Upper lobe of right lung (tissue), 1 donor: ENCODE data around the gene STX18. TPM values are rescaled to one million over a fixed set of nuclear protein-coding genes. Genes with fewer than 3 reads are reported as not detected.
"Not testable (repeated sequence)": the region's sequence is repeated elsewhere in the genome, so short reads cannot be mapped to it uniquely, and the experiment has no call there.

Experiments used
- ATAC-seq: fragments of 200-7000 bp; cut with Tn5 transposase; one replicate; pipeline ENCODE4 v1.9.1; 2020; ENCODE audit warnings: mild to moderate bottlenecking, moderate library complexity
- DNase-seq: peaks from one replicate; pipeline ENCODE4 v3.0.0-alpha.2; 2020
- H3K27ac ChIP-seq: fragments of 200-600 bp; one replicate; pipeline ENCODE4 v1.8.0; 2022
- H3K27me3 ChIP-seq: fragments of 200-600 bp; one replicate; pipeline ENCODE4 v1.8.0; 2022; ENCODE audit warnings: mild to moderate bottlenecking
- H3K36me3 ChIP-seq: fragments of 200-600 bp; one replicate; pipeline ENCODE4 v1.8.0; 2022
- H3K4me1 ChIP-seq: fragments of 200-600 bp; one replicate; pipeline ENCODE4 v1.8.0; 2022
- H3K4me3 ChIP-seq: fragments of 200-600 bp; one replicate; pipeline ENCODE4 v1.8.0; 2022; ENCODE audit warnings: mild to moderate bottlenecking
- H3K9me3 ChIP-seq: fragments of 200-600 bp; one replicate; pipeline ENCODE4 v1.8.0; 2022
- CTCF ChIP-seq: fragments of 200-600 bp; IDR thresholded peaks from one replicate; pipeline ENCODE4 v1.8.0; 2022; ENCODE audit warnings: antibody characterized with exemption
- intact Hi-C: fragments of 100-400 bp; cut with DNase I; formaldehyde crosslinking; loops from one replicate; pipeline ENCODE4 v1.11.0; 2022
- total RNA-seq: library from RNA; stranded (reverse); fragmentation: NEBNext Ultra II Directional; extraction: Animal tissue kit (Norgen Biotek cat#: 25700); gene quantifications from one replicate; pipeline ENCODE4 v1.2.1, GENCODE V29; 2021
- donor health status: DM: no; HTN: yes; CAD: no; lungs with severe emphysema.

Gene STX18
- total RNA-seq, 1 donor from 2014 or later: 22.1 TPM

- no peak for TF ChIP-seq CTCF
- Histone ChIP-seq H3K4me3 (no peak overlapping the region), H3K4me1 (no peaks in the 10 kb centered on the region), H3K27me3 (no peaks in the 10 kb centered on the region), H3K9me3 (no peaks in the 10 kb centered on the region), H3K36me3 (peaks cover 58% of the 10 kb centered on the region), H3K27ac (no peak overlapping the region)
- ATAC-seq: no peak
- intact Hi-C loops: no loop called here
- DNase-seq: no peak
These were observed 118.9 kb downstream of the STX18 start for GRCh38 chr4:4422856-4423499.

- H3K4me1 ChIP-seq, intact Hi-C loops, H3K9me3 ChIP-seq, DNase-seq, H3K4me3 ChIP-seq, ATAC-seq, H3K27ac ChIP-seq, H3K27me3 ChIP-seq: not testable (repeated sequence)
- H3K36me3 ChIP-seq: peaks cover 57% of the 10 kb centered on the region
These were observed 119.7 kb downstream of the STX18 start for GRCh38 chr4:4422117-4422516.

GRCh38 chr4:4421356-4421755 is 120.5 kb downstream of the STX18 start:
- no peak for ATAC-seq
- Histone ChIP-seq H3K4me3 (no peak overlapping the region), H3K27me3 (no peaks in the 10 kb centered on the region), H3K9me3 (no peaks in the 10 kb centered on the region), H3K27ac (no peak overlapping the region), H3K36me3 (peaks cover 57% of the 10 kb centered on the region), H3K4me1 (no peaks in the 10 kb centered on the region)
- TF ChIP-seq CTCF: no peak
- DNase-seq: no peak
- intact Hi-C loops: no loop called here

- H3K36me3 ChIP-seq: peaks cover 57% of the 10 kb centered on the region
- intact Hi-C loops: no loop called here
- H3K27ac ChIP-seq: no peak overlapping the region
These were observed 121.4 kb downstream of the STX18 start for GRCh38 chr4:4420421-4420820.

GRCh38 chr4:4419896-4420295 is 122.0 kb downstream of the STX18 start:
- Histone ChIP-seq H3K27me3 (no peaks in the 10 kb centered on the region), H3K27ac (no peak overlapping the region), H3K36me3 (peaks cover 57% of the 10 kb centered on the region), H3K9me3 (no peaks in the 10 kb centered on the region), H3K4me1 (no peaks in the 10 kb centered on the region), H3K4me3 (no peak overlapping the region)
- DNase-seq (no peak), ATAC-seq (no peak)
- no peak for TF ChIP-seq CTCF
- intact Hi-C loops: no loop called here

More at GRCh38 chr4:4420421-4420820, 121.4 kb downstream of the STX18 start:
- no peaks in the 10 kb centered on the region for H3K9me3 ChIP-seq
- no peak for TF ChIP-seq CTCF
- ATAC-seq (no peak), DNase-seq (no peak)
- no peaks in the 10 kb centered on the region for H3K4me1 ChIP-seq
- H3K27me3 ChIP-seq: no peaks in the 10 kb centered on the region
- no peak overlapping the region for H3K4me3 ChIP-seq

- no peak overlapping the region for H3K4me3 ChIP-seq
- intact Hi-C loops: no loop called here
- DNase-seq: peak; percentile 46
- no peaks in the 10 kb centered on the region for H3K9me3 ChIP-seq
- H3K36me3 ChIP-seq: peaks cover 55% of the 10 kb centered on the region
- H3K27me3 ChIP-seq: no peaks in the 10 kb centered on the region
- ATAC-seq: no peak
- H3K27ac ChIP-seq: no peak overlapping the region
- no peak for TF ChIP-seq CTCF
- no peaks in the 10 kb centered on the region for H3K4me1 ChIP-seq
These were observed 123.0 kb downstream of the STX18 start for GRCh38 chr4:4418676-4419390.
